ENCODE results near the gene RPL39. TPM values are rescaled to one million over a fixed set of nuclear protein-coding genes. Genes with fewer than 3 reads are reported as not detected.
A peak's percentile ranks its signal among the peaks of the same experiment; 100 is the strongest.

The RPL39 gene
- total and polyA plus RNA-seq, 10 of the 15 experiments (the other 5 are each of a cell fraction or from before 2014, with no cell fraction given) = 1,792 to 6,541 (median 3,667) TPM

DNA sequence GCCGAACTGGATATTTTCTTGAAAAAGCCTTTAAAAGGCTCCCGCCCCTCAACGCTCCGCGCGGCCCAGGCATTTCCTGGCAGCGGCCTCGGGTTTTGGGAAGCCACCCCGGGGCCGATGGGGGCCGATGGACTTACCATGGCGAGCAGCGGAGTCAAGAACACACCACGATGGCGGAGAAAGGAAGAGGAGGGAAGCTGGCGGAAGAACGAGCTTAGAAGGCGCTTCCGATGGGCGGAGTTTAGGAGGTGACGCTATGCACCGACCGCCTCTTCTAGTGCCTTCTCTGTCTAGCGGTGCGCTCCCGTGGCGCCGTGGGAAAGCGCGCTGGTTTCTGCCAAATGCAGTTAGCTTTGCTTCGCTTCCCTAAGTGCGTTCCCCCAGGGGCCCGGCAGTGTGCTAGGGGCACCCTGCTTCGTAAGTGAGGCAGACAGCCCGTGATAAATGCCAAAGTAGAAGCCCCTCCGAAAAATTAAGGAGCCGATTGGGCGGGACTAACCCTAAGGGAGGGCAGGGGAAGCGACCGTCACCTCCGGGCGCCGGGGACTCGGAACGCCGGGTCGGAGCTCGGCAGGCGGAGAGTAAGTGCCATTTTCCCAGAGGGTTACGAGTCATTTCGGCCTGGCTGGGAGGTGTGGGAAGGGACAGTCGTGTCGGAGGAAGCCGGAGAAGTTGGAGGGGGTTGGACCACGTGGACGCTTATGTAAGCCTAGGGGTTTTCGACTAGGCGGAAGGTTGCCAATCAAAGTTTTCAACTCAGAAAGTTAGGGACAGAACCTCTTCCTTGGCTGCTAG, at the start of gene RPL39 (continued):
- TF ChIP-seq, protein P1, sequence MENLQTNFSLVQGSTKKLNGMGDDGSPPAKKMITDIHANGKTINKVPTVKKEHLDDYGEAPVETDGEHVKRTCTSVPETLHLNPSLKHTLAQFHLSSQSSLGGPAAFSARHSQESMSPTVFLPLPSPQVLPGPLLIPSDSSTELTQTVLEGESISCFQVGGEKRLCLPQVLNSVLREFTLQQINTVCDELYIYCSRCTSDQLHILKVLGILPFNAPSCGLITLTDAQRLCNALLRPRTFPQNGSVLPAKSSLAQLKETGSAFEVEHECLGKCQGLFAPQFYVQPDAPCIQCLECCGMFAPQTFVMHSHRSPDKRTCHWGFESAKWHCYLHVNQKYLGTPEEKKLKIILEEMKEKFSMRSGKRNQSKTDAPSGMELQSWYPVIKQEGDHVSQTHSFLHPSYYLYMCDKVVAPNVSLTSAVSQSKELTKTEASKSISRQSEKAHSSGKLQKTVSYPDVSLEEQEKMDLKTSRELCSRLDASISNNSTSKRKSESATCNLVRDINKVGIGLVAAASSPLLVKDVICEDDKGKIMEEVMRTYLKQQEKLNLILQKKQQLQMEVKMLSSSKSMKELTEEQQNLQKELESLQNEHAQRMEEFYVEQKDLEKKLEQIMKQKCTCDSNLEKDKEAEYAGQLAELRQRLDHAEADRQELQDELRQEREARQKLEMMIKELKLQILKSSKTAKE (IDR thresholded peaks at IDR 0.05; ENCODE audit: low read depth, poor library complexity, severe bottlenecking) = no peak
- TF ChIP-seq, protein P2, sequence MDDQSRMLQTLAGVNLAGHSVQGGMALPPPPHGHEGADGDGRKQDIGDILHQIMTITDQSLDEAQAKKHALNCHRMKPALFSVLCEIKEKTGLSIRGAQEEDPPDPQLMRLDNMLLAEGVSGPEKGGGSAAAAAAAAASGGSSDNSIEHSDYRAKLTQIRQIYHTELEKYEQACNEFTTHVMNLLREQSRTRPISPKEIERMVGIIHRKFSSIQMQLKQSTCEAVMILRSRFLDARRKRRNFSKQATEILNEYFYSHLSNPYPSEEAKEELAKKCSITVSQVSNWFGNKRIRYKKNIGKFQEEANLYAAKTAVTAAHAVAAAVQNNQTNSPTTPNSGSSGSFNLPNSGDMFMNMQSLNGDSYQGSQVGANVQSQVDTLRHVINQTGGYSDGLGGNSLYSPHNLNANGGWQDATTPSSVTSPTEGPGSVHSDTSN (IDR thresholded peaks at IDR 0.05; ENCODE audit: insufficient replicate concordance, low read depth, low read length) = peak; percentile 47
- TF ChIP-seq KLF5 (IDR thresholded peaks at IDR 0.05; ENCODE audit: partially characterized antibody) (no peak), NR2C2 (IDR thresholded peaks at IDR 0.05; ENCODE audit: borderline replicate concordance, control insufficient read depth, insufficient read length, low read depth) (no peak), STAT1 (conservative IDR thresholded peaks at IDR 0.05) (no peak), CBX3 (IDR thresholded peaks at IDR 0.05; ENCODE audit: borderline replicate concordance, low read depth) (no peak), ATF7 (IDR thresholded peaks at IDR 0.05; ENCODE audit: low read depth) (peak; percentile 72; the same call in 1 of the 2 replicates), JUNB (IDR thresholded peaks at IDR 0.05) (no peak), HDAC2 (IDR thresholded peaks at IDR 0.05) (no peak), MXI1 (IDR thresholded peaks at IDR 0.05; ENCODE audit: low read depth, low read length) (peak; percentile 57), ESRRA (IDR thresholded peaks at IDR 0.05; ENCODE audit: low read length) (no peak), EZH2 (IDR thresholded peaks at IDR 0.05; ENCODE audit: borderline replicate concordance, control insufficient read depth, low read depth, low read length) (no peak), BHLHE40 (IDR thresholded peaks at IDR 0.05; ENCODE audit: borderline replicate concordance in 1 of 2, low read depth in 2 of 2, low read length in 1 of 2) (peak; percentile 26 to 58; a peak in 1 of 4 replicates), BACH1 (IDR thresholded peaks at IDR 0.05; ENCODE audit: borderline replicate concordance) (no peak; the same call in 1 of the 2 replicates), GATAD2B (conservative IDR thresholded peaks at IDR 0.05; ENCODE audit: low read depth) (peak; percentile 46; the same call in 1 of the 2 replicates), NFXL1 (IDR thresholded peaks at IDR 0.05; ENCODE audit: borderline replicate concordance) (no peak), STAT3 (IDR thresholded peaks at IDR 0.05; ENCODE audit: low read depth, low read length) (no peak), EED (IDR thresholded peaks at IDR 0.05; ENCODE audit: low read depth) (no peak), SP1 (IDR thresholded peaks at IDR 0.05; ENCODE audit: low read depth, low read length) (peak; percentile 42), KAT2A (conservative IDR thresholded peaks at IDR 0.05; ENCODE audit: control insufficient read depth, low read depth, low read length) (no peak), SMAD5 (IDR thresholded peaks at IDR 0.05; ENCODE audit: low read depth) (peak; percentile 89), EP300 (IDR thresholded peaks at IDR 0.05; ENCODE audit: borderline replicate concordance in 1 of 2, control insufficient read depth in 1 of 2, low read depth in 2 of 2, low read length in 2 of 2) (no peak)
- TF ChIP-seq, protein P3, sequence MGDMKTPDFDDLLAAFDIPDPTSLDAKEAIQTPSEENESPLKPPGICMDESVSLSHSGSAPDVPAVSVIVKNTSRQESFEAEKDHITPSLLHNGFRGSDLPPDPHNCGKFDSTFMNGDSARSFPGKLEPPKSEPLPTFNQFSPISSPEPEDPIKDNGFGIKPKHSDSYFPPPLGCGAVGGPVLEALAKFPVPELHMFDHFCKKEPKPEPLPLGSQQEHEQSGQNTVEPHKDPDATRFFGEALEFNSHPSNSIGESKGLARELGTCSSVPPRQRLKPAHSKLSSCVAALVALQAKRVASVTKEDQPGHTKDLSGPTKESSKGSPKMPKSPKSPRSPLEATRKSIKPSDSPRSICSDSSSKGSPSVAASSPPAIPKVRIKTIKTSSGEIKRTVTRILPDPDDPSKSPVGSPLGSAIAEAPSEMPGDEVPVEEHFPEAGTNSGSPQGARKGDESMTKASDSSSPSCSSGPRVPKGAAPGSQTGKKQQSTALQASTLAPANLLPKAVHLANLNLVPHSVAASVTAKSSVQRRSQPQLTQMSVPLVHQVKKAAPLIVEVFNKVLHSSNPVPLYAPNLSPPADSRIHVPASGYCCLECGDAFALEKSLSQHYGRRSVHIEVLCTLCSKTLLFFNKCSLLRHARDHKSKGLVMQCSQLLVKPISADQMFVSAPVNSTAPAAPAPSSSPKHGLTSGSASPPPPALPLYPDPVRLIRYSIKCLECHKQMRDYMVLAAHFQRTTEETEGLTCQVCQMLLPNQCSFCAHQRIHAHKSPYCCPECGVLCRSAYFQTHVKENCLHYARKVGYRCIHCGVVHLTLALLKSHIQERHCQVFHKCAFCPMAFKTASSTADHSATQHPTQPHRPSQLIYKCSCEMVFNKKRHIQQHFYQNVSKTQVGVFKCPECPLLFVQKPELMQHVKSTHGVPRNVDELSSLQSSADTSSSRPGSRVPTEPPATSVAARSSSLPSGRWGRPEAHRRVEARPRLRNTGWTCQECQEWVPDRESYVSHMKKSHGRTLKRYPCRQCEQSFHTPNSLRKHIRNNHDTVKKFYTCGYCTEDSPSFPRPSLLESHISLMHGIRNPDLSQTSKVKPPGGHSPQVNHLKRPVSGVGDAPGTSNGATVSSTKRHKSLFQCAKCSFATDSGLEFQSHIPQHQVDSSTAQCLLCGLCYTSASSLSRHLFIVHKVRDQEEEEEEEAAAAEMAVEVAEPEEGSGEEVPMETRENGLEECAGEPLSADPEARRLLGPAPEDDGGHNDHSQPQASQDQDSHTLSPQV (IDR thresholded peaks at IDR 0.05) = no peak
